ENCODE data around the gene ST6GAL2.

The ST6GAL2 gene

GRCh38 chr2:106812841-106813240 is 73.1 kb downstream of the ST6GAL2 start:
- Histone ChIP-seq H3K27ac (peak overlapping the region; percentile 83 to 89), H3K4me3 (no peak overlapping the region)
- TF ChIP-seq, protein P1, sequence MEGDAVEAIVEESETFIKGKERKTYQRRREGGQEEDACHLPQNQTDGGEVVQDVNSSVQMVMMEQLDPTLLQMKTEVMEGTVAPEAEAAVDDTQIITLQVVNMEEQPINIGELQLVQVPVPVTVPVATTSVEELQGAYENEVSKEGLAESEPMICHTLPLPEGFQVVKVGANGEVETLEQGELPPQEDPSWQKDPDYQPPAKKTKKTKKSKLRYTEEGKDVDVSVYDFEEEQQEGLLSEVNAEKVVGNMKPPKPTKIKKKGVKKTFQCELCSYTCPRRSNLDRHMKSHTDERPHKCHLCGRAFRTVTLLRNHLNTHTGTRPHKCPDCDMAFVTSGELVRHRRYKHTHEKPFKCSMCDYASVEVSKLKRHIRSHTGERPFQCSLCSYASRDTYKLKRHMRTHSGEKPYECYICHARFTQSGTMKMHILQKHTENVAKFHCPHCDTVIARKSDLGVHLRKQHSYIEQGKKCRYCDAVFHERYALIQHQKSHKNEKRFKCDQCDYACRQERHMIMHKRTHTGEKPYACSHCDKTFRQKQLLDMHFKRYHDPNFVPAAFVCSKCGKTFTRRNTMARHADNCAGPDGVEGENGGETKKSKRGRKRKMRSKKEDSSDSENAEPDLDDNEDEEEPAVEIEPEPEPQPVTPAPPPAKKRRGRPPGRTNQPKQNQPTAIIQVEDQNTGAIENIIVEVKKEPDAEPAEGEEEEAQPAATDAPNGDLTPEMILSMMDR (IDR thresholded peaks at IDR 0.05) = no peak
- no peak for DNase-seq (ENCODE audit: low spot score)

DNA sequence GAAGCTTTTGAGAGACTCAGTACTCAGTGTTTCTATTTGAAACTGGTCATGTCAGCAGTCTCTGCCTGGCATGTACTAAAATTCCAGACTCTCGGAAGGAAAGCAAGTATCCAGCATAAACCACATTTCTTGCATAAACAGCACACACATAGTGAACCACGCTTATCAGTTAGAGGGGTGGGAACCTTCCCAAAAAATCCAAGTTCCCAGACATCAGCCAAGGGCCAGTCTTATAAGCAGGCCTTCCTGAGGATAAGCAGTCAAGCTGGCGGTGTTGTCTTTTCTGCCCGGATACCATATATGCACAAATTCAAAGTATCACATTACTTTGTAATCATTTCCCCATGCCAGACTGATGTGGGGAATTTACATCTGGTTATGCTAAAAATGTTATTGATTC is 73.6 kb downstream of the ST6GAL2 start:
- H3K4me3 ChIP-seq = no peak overlapping the region
- peak overlapping the region; percentile 83 to 89 for H3K27ac ChIP-seq
- DNase-seq (ENCODE audit: low spot score) = no peak
- TF ChIP-seq, protein P1 (IDR thresholded peaks at IDR 0.05) = no peak

DNA sequence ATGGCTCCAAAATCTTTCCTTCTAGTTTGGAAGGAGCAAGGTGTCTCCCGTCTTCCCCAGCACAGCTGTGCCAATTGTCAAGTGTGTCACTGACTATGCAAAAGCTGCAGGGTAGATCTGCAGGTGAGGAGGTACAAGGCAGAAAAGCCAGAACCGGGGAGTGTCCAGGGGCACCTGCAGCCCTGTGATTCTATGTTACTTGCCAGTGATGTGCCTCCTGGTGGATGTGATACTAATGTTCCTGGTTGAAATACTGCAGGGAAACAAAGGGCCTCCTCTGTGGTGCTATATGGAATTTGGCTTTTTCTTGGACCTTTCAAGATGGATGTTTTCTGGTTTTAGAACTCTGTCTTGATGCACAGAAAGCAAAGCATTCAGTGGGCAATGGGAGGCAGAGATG is 80.3 kb downstream of the ST6GAL2 start:
- H3K27ac ChIP-seq = no peak overlapping the region
- TF ChIP-seq, protein P1 (IDR thresholded peaks at IDR 0.05) = no peak
- no peak for DNase-seq (ENCODE audit: low spot score)
- no peak overlapping the region for H3K4me3 ChIP-seq

GRCh38 chr2:106804161-106804560 is 81.8 kb downstream of the ST6GAL2 start:
- no peak for DNase-seq (ENCODE audit: low spot score)
- Histone ChIP-seq H3K27ac (no peak overlapping the region), H3K4me3 (no peak overlapping the region)
- TF ChIP-seq, protein P1 (IDR thresholded peaks at IDR 0.05) = no peak

DNA sequence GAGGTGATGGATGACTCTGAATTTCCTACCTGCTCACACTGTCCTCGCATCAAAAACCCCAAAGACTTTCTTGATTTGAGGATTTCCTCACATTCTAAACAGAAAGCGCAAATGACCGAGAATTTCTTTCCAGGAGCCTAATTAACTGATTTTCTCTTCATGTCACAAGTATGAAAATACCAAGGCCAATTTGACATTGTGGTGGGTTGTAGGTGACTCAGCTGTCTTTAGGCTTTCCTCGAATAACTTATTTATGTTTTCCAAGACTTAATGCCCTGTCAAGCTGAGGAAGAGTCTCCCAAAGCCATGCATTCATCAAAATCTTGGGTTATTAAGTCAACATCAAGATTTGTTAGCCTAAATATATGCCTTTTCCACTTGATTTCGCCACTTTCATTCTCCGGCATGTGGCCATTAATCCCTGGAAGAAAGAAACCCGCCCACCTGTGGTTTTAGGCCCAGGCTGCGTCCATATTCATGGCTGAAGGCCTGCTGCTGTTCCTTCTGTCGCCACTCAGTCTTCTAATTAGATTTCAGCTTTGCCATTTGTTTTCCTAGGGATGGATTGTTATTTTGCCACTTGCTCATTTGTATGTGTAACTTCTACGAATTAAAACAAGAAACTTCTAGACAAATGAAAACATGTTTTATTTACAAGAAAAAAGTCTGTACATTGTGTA is 84.9 kb downstream of the ST6GAL2 start:
- DNase-seq (ENCODE audit: low spot score) = no peak
- H3K4me3 ChIP-seq = no peak overlapping the region
- no peak overlapping the region for H3K27ac ChIP-seq
- TF ChIP-seq, protein P1 (IDR thresholded peaks at IDR 0.05) = no peak

GRCh38 chr2:106800180-106800579 is 85.8 kb downstream of the ST6GAL2 start:
- DNase-seq (ENCODE audit: low spot score) = no peak
- TF ChIP-seq, protein P1 (IDR thresholded peaks at IDR 0.05) = no peak
- H3K27ac ChIP-seq = peak overlapping the region in 1 of 2 donors; percentile 57
- H3K4me3 ChIP-seq = no peak overlapping the region

DNA sequence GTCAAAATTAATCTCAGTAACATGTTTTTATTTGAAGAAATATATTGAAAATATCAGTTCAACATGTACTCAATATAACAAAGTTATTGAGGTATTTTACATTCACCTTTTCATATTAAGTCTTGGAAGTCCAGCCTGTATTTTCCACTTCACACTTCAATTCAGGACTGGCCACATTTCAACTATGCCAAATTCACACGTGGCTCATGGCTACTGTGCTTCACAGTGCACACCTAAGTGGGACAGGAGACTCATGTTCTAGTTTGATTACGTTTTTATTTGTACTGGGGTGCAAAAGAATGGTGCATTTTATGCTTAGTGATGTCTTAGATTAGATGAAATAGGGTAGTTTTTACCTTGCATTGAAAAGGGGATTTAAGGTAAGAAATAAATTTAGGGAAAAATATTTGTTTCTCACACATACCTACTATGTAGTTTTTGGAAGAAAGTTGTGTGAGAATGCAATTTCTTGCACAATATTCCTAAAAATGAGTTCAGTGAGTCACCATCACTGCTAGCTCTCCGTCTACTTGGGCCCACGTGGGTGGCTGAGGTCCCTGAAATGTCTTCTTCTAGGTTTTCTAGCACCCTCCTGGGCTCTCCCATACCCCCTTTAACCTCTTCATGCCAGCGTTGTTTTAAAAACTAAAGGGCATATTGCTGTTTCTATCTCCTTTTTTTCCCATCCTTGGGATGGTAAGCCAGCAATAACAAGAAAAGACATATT is 87.0 kb downstream of the ST6GAL2 start:
- TF ChIP-seq, protein P1 (IDR thresholded peaks at IDR 0.05) = no peak
- peak overlapping the region in 1 of 2 donors; percentile 69 for H3K27ac ChIP-seq
- no peak overlapping the region for H3K4me3 ChIP-seq
- DNase-seq (ENCODE audit: low spot score) = no peak

Data from coronary artery (tissue), 2 donors.